Measurements from ENCODE around the gene TMEM131. TPM values are rescaled to one million over a fixed set of nuclear protein-coding genes. Genes with fewer than 3 reads are reported as not detected.

Gene TMEM131
- total RNA-seq, 1 experiment from 2014 or later: 21.9 TPM

GRCh38 chr2:97774425-97774824 lies 221.3 kb downstream of the TMEM131 start:
- POLR2A ChIA-PET: no interaction called here
- H3K36me3 Mint-ChIP-seq: peaks cover 19% of the 10 kb centered on the region
- TF ChIP-seq NFE2L1 (CRISPR knock-in tag; IDR thresholded peaks at IDR 0.05): no peak
- TF ChIP-seq CTCF (IDR thresholded peaks at IDR 0.05): peak; percentile 37; the same call in 1 of the 2 replicates
- DNase-seq (ENCODE audit: low spot score): peak; percentile 46
- H3K9me3 Mint-ChIP-seq: peaks cover 5% of the 10 kb centered on the region
- peaks cover 20% of the 10 kb centered on the region for H3K4me1 Mint-ChIP-seq
- peak; percentile 85 for ATAC-seq
- H3K27ac Mint-ChIP-seq: no peak overlapping the region
- H3K27me3 Mint-ChIP-seq (ENCODE audit: low read depth): peaks cover 11% of the 10 kb centered on the region
- H3K4me3 Mint-ChIP-seq: no peak overlapping the region
- CTCF ChIA-PET: interaction anchor here (0.6 to 2.1 kb wide), 33 partner anchors 8 to 610 kb away, joined by 3 to 14 read pairs (median 4); partner anchors contain the start of gene ACTR1B

GRCh38 chr2:97770445-97770844 lies 225.3 kb downstream of the TMEM131 start:
- Mint-ChIP-seq H3K36me3 (peaks cover 18% of the 10 kb centered on the region), H3K9me3 (no peaks in the 10 kb centered on the region), H3K27me3 (ENCODE audit: low read depth) (peaks cover 19% of the 10 kb centered on the region), H3K27ac (no peak overlapping the region), H3K4me1 (peaks cover 20% of the 10 kb centered on the region), H3K4me3 (no peak overlapping the region; the same call in 1 of the 2 replicates)
- POLR2A ChIA-PET: no interaction called here
- CTCF ChIA-PET: interaction anchor here (0.6 to 1.1 kb wide), 2 partner anchors 22 to 36 kb away, joined by 3 read pairs; no protein-coding TSS in a partner anchor
- ATAC-seq (peak; percentile 71), DNase-seq (ENCODE audit: low spot score) (no peak)
- TF ChIP-seq ATF3 (CRISPR knock-in tag; conservative IDR thresholded peaks at IDR 0.05) (no peak), ZMAT4 (CRISPR knock-in tag; IDR thresholded peaks at IDR 0.05) (peak; percentile 77), PREB (CRISPR knock-in tag; IDR thresholded peaks at IDR 0.05; ENCODE audit: borderline replicate concordance) (no peak), ZNF396 (CRISPR knock-in tag; IDR thresholded peaks at IDR 0.05; ENCODE audit: borderline replicate concordance) (no peak), SMAD4 (CRISPR knock-in tag; IDR thresholded peaks at IDR 0.05) (no peak), GTF2I (CRISPR knock-in tag; conservative IDR thresholded peaks at IDR 0.05) (no peak)

GRCh38 chr2:97769711-97770110 lies 226.0 kb downstream of the TMEM131 start:
- no peak overlapping the region for H3K27ac Mint-ChIP-seq
- peaks cover 22% of the 10 kb centered on the region for H3K36me3 Mint-ChIP-seq
- H3K27me3 Mint-ChIP-seq (ENCODE audit: low read depth): peaks cover 19% of the 10 kb centered on the region
- H3K9me3 Mint-ChIP-seq: no peaks in the 10 kb centered on the region
- no peak overlapping the region for H3K4me3 Mint-ChIP-seq
- ChIA-PET POLR2A (no interaction called here), CTCF (no interaction called here)
- DNase-seq (ENCODE audit: low spot score) (no peak), ATAC-seq (no peak)
- peaks cover 20% of the 10 kb centered on the region for H3K4me1 Mint-ChIP-seq
- no peak for TF ChIP-seq ATF2 (CRISPR knock-in tag; IDR thresholded peaks at IDR 0.05; ENCODE audit: borderline replicate concordance, low read depth)
- no peak for TF ChIP-seq GABPB1 (CRISPR knock-in tag; IDR thresholded peaks at IDR 0.05)
- TF ChIP-seq CREB1 (CRISPR knock-in tag; IDR thresholded peaks at IDR 0.05): no peak
- no peak for TF ChIP-seq IRF1 (CRISPR knock-in tag; IDR thresholded peaks at IDR 0.05)
- TF ChIP-seq ATF6 (CRISPR knock-in tag; IDR thresholded peaks at IDR 0.05): no peak
- TF ChIP-seq CDX4 (CRISPR knock-in tag; IDR thresholded peaks at IDR 0.05; ENCODE audit: borderline replicate concordance): no peak
- TF ChIP-seq NFYB (CRISPR knock-in tag; conservative IDR thresholded peaks at IDR 0.05; ENCODE audit: low read depth): no peak
- TF ChIP-seq GTF2I (CRISPR knock-in tag; conservative IDR thresholded peaks at IDR 0.05): no peak
- no peak for TF ChIP-seq NR3C1 (CRISPR knock-in tag; conservative IDR thresholded peaks at IDR 0.05; ENCODE audit: low read depth)
- TF ChIP-seq ZNF232 (CRISPR knock-in tag; IDR thresholded peaks at IDR 0.05): no peak
- no peak for TF ChIP-seq MAX (CRISPR knock-in tag; IDR thresholded peaks at IDR 0.05)
- TF ChIP-seq TEAD4 (CRISPR knock-in tag; IDR thresholded peaks at IDR 0.05): no peak
- no peak for TF ChIP-seq FOXP1 (CRISPR knock-in tag; IDR thresholded peaks at IDR 0.05; ENCODE audit: borderline replicate concordance)

Data from WTC11 (cell line).